ENCODE measurements around the gene PLB1.

Gene PLB1

DNA sequence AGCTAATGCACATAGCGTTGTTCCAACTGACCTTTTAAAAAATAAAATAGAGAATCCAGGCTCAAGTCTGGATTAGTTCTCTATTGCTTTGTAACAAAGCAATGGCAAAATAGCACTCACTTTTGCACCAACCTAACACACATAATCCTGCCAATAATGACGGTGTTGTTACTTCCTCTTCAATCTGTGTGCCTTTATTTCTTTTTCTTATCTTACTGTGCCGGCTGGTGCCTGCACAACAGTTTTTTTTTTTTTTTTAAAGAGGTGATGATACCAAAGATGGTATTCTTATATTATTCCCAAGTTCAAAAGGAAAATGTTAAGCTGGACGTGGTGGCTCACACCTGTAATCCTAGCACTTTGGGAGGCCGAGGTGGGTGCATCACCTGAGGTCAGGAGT is 3.4 kb downstream of the PLB1 start:
- DNase-seq = no peak

- DNase-seq = no peak
These were observed 9.5 kb downstream of the PLB1 start for GRCh38 chr2:28505361-28505760.

DNA sequence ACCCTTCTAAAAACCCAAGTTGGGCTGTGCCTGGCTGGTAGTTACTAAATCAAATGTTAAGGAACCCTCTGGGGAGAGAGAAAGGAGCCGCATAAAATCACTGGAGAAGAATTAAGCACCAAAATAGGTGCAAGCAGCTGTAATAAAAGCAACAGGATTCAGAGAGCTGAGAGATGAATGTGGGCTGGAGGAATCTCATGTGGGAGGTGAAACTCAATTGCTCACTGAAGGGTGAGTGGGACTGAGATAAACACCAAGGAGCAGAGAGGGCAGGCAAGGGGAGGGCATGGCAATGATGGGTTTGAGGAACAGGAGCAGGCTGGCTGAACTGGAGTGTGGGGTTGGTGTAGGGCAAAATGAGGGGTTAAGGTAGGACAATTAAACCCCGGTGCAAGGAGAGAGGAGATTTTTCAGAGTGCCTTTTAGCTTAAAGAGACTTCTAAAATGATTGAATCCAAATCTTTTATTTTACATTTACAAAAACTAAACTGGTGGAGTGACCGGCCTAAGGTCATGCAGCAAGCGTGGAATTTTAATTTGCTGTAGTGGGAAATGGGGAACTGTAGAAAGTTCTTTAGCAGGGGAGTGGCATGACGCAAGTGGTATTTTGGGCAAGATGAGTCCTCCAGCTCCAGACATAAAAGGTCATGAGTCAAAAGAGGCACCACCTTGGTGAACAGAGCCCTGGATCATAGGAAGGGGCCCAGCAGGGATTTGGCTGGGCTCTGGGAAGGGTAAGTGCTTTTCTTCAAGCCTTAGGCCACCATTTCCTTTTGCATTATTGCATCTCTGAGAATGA is 10.5 kb downstream of the PLB1 start:
- DNase-seq = no peak

DNA sequence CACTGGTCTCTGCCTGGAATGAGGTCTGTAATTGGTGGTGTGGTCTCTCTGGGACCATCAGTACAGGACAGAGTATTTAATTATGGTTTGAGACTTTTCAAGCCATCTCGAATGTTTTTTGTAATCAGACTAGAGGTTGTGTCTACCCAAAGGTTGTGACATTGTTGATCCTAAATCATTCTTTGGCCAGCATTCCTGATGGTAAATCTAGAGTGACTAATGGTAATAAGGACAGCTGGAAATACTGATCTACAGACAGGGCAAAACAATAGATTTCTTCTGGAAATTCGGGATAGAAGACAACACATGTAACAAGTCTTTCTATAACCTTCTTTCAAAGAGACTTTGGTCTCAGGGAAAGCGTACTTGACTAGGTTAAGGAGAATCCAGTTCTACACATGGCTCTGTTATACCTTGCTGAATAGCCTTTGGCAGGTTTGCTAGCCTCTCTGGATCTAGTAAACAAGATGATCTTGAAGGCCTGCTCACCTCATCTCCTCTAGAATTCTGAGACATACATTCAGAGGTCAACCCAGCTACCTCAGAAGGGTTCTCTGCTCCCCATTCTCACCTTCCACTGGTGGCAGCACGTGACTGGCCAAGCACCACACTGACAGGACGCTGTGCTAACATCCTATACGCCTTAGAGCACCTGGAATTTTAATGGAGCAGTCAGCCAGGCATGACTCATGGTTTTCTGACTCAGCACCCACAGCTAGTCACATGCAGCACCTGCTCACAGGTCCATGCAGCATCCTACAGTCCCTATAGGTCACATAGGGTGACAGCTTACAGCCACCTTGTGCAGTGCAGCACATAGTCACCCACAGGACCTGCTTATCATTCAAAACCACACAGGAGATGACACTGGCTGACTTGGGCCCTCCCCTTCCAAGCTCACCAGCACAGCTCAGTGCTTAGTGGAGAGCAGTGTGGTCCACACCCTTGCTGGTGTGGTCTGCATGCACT is 12.2 kb downstream of the PLB1 start:
- no peak for DNase-seq

GRCh38 chr2:28509361-28509760 is 13.5 kb downstream of the PLB1 start:
- no peak for DNase-seq

DNA sequence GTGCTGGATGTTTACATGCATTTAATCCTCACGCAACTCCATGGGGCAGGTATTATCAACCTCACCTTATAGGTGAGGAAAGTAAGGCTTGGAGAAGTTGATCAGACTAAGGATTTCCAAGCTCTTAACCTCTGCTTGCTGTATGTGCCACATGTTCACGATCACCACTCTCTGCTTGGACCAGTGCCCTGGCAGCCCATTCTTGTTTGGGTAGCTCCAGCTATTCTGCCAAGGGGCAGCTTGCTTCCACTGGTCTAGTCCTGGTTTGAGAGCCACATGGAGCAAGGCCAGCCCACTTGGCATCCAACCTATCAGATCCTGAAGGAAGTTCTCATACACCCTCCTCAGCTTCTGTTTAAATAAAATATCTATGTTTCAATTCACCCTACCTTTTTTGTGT is 14.3 kb downstream of the PLB1 start:
- no peak for DNase-seq

DNA sequence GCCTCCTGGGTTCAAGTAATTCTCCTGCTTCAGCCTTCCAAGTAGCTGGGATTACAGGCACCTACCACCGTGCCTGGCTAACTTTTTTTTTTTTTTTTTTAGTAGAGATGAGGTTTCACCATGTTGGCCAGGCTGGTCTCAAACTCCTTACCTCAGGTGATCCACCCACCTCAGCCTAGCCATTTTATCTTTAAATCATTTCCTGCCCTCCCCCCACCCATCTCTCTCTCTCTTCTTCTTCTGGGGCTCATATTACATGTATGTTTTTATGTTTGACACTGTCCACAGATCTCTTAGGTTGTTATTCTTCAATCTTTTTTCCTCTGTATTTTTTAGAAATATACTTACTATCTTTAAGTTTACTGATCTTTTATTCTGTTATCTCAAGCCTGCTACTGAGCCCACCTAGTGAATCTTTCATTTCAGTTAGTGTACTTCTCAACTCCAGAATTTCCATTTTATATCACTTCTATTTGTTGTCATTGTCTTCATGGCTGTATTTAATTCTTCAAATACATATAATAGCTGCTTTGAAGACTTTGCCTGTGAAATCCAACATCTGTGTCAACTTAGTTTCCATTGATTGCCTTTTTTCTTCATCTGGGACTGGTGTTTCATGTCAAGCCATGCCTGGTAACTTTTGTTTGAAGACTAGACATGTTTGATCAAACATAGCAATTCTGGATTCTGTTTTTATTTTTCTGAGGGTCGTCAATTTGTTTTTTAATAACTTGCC is 16.2 kb downstream of the PLB1 start:
- DNase-seq = no peak

GRCh38 chr2:28512607-28512965 is 16.7 kb downstream of the PLB1 start:
- no peak for DNase-seq

GRCh38 chr2:28513097-28513496 is 17.2 kb downstream of the PLB1 start:
- DNase-seq = no peak

GRCh38 chr2:28515176-28515751 is 19.4 kb downstream of the PLB1 start:
- DNase-seq = no peak

- no peak for DNase-seq
These were observed 20.6 kb downstream of the PLB1 start for GRCh38 chr2:28516430-28516829.

- DNase-seq = no peak
These were observed 21.1 kb downstream of the PLB1 start for GRCh38 chr2:28516950-28517349.

- no peak for DNase-seq
These were observed 25.8 kb downstream of the PLB1 start for GRCh38 chr2:28521663-28522062.

GRCh38 chr2:28522481-28522880 is 26.6 kb downstream of the PLB1 start:
- no peak for DNase-seq

DNA sequence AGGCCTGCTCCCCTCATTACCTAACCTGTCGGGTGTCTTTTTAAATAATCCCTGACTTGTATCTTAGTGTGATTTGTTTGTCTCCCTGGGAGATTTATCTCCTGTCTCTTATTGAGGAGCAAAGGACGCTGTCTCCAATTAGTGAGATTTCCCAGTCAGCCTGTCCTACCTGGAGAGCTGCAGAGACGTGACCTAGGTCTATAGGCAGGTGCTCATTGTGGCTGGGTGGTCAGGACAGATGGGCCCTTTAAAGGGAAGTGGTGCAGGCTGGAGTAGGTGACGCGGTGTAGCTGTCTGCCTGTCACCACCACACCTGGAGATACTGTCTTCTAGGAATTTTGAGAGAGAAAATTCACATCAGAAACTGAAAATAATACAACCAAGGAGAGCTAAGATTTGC is 28.0 kb downstream of the PLB1 start:
- DNase-seq = no peak

- no peak for DNase-seq
These were observed 29.6 kb downstream of the PLB1 start for GRCh38 chr2:28525481-28525880.

- DNase-seq = no peak
These were observed 30.8 kb downstream of the PLB1 start for GRCh38 chr2:28526527-28527132.

- DNase-seq = no peak
These were observed 31.3 kb downstream of the PLB1 start for GRCh38 chr2:28527196-28527595.

DNA sequence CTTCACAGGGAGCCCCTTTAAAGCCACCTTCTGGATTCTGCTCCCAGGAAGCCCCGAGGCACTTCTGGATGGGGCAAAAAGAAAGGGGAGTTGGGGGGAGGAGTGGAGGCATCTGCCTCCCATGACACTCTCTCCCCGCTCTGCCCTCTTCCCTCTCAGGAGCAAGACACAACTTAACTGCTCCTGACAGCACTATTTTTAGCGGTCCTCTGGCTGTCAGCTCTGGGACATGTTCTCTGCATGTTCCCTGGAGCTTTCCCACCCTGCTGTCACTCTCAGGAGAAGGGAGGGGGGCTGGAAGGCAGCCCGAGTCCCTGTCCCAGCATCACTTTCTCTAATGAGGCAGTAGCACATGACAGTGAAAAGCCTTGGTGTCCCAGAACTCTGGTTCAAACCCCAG is 32.3 kb downstream of the PLB1 start:
- no peak for DNase-seq

DNA sequence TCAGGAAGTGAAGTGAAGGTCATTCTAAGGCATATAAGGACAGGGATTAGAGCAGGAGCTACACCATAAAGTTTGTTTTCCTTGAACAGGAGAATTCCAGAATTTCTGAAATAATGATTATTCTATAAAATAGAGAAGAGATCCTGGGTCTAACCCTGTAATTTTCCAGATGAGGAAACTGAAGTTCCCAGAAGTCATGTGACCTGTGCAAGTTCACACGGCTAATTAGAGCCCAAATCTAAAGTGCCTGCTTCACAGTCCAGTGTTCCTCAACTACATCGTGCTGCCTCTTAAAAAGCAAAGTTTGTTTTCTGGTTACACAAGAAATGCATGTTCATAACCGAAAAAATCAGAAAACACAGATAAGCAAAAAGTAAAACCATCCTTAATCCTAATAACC is 34.9 kb downstream of the PLB1 start:
- DNase-seq = no peak

GRCh38 chr2:28532399-28532798 is 36.5 kb downstream of the PLB1 start:
- DNase-seq = no peak

DNA sequence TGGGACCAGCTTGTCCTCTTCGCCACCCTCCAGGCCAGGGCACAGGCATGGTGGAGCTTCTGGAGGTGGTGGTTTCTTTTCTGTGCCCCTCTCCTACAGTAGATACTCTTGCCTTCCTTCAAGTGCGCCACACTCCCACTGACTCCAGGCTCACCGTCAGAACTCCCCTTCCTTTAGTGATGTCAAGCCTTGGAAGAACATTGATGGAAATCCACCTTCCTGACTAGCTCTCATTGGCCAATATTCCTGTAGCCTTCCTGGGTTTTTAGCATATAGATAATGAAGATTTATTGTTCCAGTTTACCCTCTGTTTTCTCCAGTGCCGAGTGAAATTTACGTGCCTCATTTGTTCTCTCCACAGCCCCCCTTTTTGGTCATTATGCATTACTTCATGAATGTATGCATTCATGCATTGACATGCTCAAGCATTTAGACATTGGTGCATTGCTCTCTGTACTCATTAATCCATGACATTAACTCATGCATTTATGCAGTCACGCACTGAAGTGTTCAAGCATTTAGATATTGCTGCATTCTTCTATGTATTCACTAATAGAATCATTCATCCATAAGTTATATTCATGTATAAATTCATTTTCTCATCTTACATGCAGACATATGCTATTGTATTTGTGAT is 37.3 kb downstream of the PLB1 start:
- DNase-seq = no peak

Data from NCI-H1436 (cell line).